Endothelial cell of umbilical vein (primary cell): ENCODE data around the gene RBFOX1. TPM values are rescaled to one million over a fixed set of nuclear protein-coding genes. Genes with fewer than 3 reads are reported as not detected.

ENCODE experiments used
- BruUV-seq: library from RNA; stranded (reverse); fragments of 400-500 nt; replicated peaks from 2 replicates; lab custom pipeline; 2021; lab: Mats Ljungman, UMichigan
- CTCF ChIA-PET: fragments of 300-600, 350-600 bp; sonication (Branson Sonifier 250); formaldehyde crosslinking; loops from one replicate; lab custom pipeline; 2021; ENCODE audit warnings: antibody characterized with exemption, inconsistent platforms; lab: Charles Lee
- POLR2A ChIA-PET: fragments of 300-600, 350-600 bp; sonication (Branson Sonifier 250); formaldehyde crosslinking; loops from one replicate; lab custom pipeline; 2021; ENCODE audit warnings: antibody characterized with exemption, inconsistent platforms; lab: Charles Lee
- DNase-seq: peaks from one replicate; pipeline ENCODE4 v3.0.0-alpha.2; 2011; ENCODE audit warnings: low read depth, low spot score
- FAIRE-seq: peaks from 2 replicates; lab custom pipeline; 2011; peaks lifted over from hg19 to GRCh38; lab: Jason Lieb, UNC
- H2AFZ ChIP-seq: 2 replicates; pipeline ENCODE4 v1.6.0; 2012; ENCODE audit warnings: low read depth, low read length, control low read depth, inconsistent platforms
- H3K27ac ChIP-seq: 2 replicates; pipeline ENCODE4 v1.5.1; 2011; ENCODE audit warnings: low read depth, mild to moderate bottlenecking, control low read depth, low read length, moderate library complexity; ENCODE audit not compliant: insufficient read depth
- H3K27me3 ChIP-seq, 2 experiments: 2 replicates each; pipeline versions ENCODE4 v1.6.0 to v1.6.1; 2011; ENCODE audit warnings: low read length in 2 of 2, mixed read lengths in 1 of 2; ENCODE audit not compliant: control insufficient read depth in 2 of 2, insufficient read depth in 2 of 2
- H3K36me3 ChIP-seq, 2 experiments: 2 replicates in 1 of 2; 3 replicates in 1 of 2; pipeline ENCODE4 v1.5.1; 2011; ENCODE audit warnings: low read length in 2 of 2, mild to moderate bottlenecking in 1 of 2, moderate library complexity in 1 of 2; ENCODE audit not compliant: control insufficient read depth in 2 of 2, insufficient read depth in 2 of 2; ENCODE audit errors: extremely low read depth in 1 of 2
- H3K4me1 ChIP-seq: 3 replicates; pipeline ENCODE4 v1.5.1; 2011; ENCODE audit warnings: mild to moderate bottlenecking, low read length; ENCODE audit not compliant: control insufficient read depth, insufficient read depth; ENCODE audit errors: extremely low read depth
- H3K4me2 ChIP-seq: 2 replicates; pipeline ENCODE4 v1.6.1; 2011; ENCODE audit warnings: low read length, control low read depth, mixed read lengths; ENCODE audit not compliant: insufficient read depth
- H3K4me3 ChIP-seq, 3 experiments: fragments of 200-600 bp in 1 of 3; sonication (generic), shearing (Covaris generic) in 1 of 3; replicated peaks in 1 of 3; 2 replicates each; pipeline ENCODE4 v1.5.1; 2011 to 2016; ENCODE audit warnings: control low read depth in 3 of 3, low read length in 3 of 3, mild to moderate bottlenecking in 2 of 3, inconsistent platforms in 1 of 3, low read depth in 1 of 3, moderate library complexity in 1 of 3; ENCODE audit not compliant: insufficient read depth in 1 of 3
- H3K79me2 ChIP-seq: 2 replicates; pipeline ENCODE4 v1.6.0; 2012; ENCODE audit warnings: low read length, inconsistent platforms; ENCODE audit not compliant: control insufficient read depth, insufficient read depth
- H3K9ac ChIP-seq: replicated peaks from 2 replicates; pipeline ENCODE3; 2011; ENCODE audit warnings: low read length, control low read depth; ENCODE audit not compliant: insufficient read depth; ENCODE audit errors: extremely low read depth
- H3K9me1 ChIP-seq: replicated peaks from 3 replicates; pipeline ENCODE4 v1.6.0; 2011; ENCODE audit warnings: mild to moderate bottlenecking, low read length; ENCODE audit not compliant: control insufficient read depth, insufficient read depth; ENCODE audit errors: extremely low read depth
- H3K9me3 ChIP-seq: replicated peaks from 2 replicates; pipeline ENCODE4 v1.5.1; 2012; ENCODE audit warnings: low read length, inconsistent platforms; ENCODE audit not compliant: control insufficient read depth, insufficient read depth
- H4K20me1 ChIP-seq: replicated peaks from 2 replicates; pipeline ENCODE3; 2011; ENCODE audit warnings: mild to moderate bottlenecking, low read length; ENCODE audit not compliant: control insufficient read depth, insufficient read depth; ENCODE audit errors: extremely low read depth
- EZH2 ChIP-seq: IDR thresholded peaks from 2 replicates; pipeline ENCODE4 v1.6.1; 2012; ENCODE audit warnings: borderline replicate concordance, low read depth, mild to moderate bottlenecking, moderate library complexity, low read length, inconsistent platforms; ENCODE audit not compliant: severe bottlenecking
- FOS ChIP-seq: IDR thresholded peaks from 2 replicates; pipeline ENCODE4 v1.6.1; 2011; ENCODE audit warnings: mild to moderate bottlenecking, low read length, moderate library complexity, borderline replicate concordance; ENCODE audit not compliant: insufficient read depth
- GATA2 ChIP-seq: IDR thresholded peaks from 2 replicates; pipeline ENCODE4 v1.7.0; 2011; ENCODE audit warnings: low read depth, mild to moderate bottlenecking, moderate library complexity, mixed read lengths, low read length; ENCODE audit not compliant: insufficient read length, insufficient read depth
- JUN ChIP-seq: IDR thresholded peaks from 2 replicates; pipeline ENCODE4 v1.6.1; 2011; ENCODE audit warnings: borderline replicate concordance, low read depth; ENCODE audit not compliant: insufficient read length, insufficient read depth
- MYC ChIP-seq: IDR thresholded peaks from one replicate; pipeline ENCODE4 v1.6.1; 2011; ENCODE audit warnings: mild to moderate bottlenecking, low read depth, low read length
- POLR2A ChIP-seq: IDR thresholded peaks from 2 replicates; pipeline ENCODE4 v1.6.1; 2012; ENCODE audit warnings: low read depth, mild to moderate bottlenecking, control low read depth, low read length
- POLR2AphosphoS5 ChIP-seq: IDR thresholded peaks from 2 replicates; pipeline ENCODE4 v1.6.1; 2012; ENCODE audit warnings: low read depth, mild to moderate bottlenecking, control low read depth, low read length, moderate library complexity; ENCODE audit not compliant: insufficient read depth
- dilution Hi-C: fragments of 300-500 bp; cut with MboI; formaldehyde crosslinking; loops from one replicate; pipeline ENCODE4 v1.15.0; 2019; ENCODE audit warnings: low sequenced_read_pairs; ENCODE audit not compliant: extremely low pct_ligation_motif_present
- intact Hi-C: fragments of 100-400 bp; cut with micrococcal nuclease; formaldehyde crosslinking; loops from one replicate; pipeline ENCODE4 v1.10.0; 2022
- polyA plus RNA-seq, 4 experiments: library from polyadenylated mRNA; depleted of rRNA in 3 of 4; stranded (reverse) in 3 of 4; unstranded in 1 of 4; fragments of >200 nt; gene quantifications; 2 replicates each; pipeline versions ENCODE4 v1.2.1 to v1.2.3, GENCODE V29; 2011 to 2012; ENCODE audit warnings: missing spikeins in 1 of 4
- total RNA-seq: library from RNA; stranded (reverse); gene quantifications from 2 replicates; pipeline ENCODE4 v1.2.3, GENCODE V29; 2021
- TF ChIP-seq, protein P1 (sequence below): IDR thresholded peaks from 2 replicates; pipeline ENCODE4 v1.6.1; 2011; ENCODE audit not compliant: insufficient read depth, insufficient read length
- TF ChIP-seq, protein P2 (sequence below), 2 donors: IDR thresholded peaks; 1 replicate in 1 of 2; 2 replicates in 1 of 2; pipeline ENCODE4 v1.5.1; 2011; ENCODE audit warnings: low read length in 2 of 2, mild to moderate bottlenecking in 2 of 2, moderate library complexity in 2 of 2, control low read depth in 1 of 2, inconsistent platforms in 1 of 2, low read depth in 1 of 2; ENCODE audit not compliant: insufficient read depth in 1 of 2; ENCODE audit errors: extremely low read depth in 1 of 2

The RBFOX1 gene
- total and polyA plus RNA-seq, 2 donors (not counting 3 experiments of a cell fraction or from before 2014, with no cell fraction given) = not detected

DNA sequence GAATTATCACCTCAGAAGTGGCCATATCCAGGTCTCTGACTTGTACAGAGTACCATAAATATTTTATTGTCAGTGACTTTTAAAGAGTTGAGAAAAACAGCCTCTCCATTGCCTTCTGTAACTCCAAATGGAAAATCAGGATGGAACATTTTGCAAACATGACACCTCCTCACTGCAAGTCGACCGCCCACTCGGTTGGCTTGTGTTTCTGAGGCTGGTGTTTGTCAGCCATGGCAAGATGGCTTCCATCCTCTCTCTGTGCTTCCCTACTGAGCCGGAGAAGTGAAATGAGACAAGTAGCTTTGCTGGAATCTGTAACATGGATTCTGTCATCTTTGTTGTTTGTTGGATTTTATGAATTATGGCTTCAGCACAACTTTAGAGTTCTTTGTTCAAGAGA is 172.8 kb downstream of the RBFOX1 start:
- H3K27me3 ChIP-seq = no peaks in the 10 kb centered on the region
- TF ChIP-seq POLR2AphosphoS5 (no peak), EZH2 (no peak), MYC (no peak), JUN (no peak), GATA2 (no peak), FOS (no peak), POLR2A (no peak)
- TF ChIP-seq, protein P1, sequence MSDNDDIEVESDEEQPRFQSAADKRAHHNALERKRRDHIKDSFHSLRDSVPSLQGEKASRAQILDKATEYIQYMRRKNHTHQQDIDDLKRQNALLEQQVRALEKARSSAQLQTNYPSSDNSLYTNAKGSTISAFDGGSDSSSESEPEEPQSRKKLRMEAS = no peak
- TF ChIP-seq, protein P2, sequence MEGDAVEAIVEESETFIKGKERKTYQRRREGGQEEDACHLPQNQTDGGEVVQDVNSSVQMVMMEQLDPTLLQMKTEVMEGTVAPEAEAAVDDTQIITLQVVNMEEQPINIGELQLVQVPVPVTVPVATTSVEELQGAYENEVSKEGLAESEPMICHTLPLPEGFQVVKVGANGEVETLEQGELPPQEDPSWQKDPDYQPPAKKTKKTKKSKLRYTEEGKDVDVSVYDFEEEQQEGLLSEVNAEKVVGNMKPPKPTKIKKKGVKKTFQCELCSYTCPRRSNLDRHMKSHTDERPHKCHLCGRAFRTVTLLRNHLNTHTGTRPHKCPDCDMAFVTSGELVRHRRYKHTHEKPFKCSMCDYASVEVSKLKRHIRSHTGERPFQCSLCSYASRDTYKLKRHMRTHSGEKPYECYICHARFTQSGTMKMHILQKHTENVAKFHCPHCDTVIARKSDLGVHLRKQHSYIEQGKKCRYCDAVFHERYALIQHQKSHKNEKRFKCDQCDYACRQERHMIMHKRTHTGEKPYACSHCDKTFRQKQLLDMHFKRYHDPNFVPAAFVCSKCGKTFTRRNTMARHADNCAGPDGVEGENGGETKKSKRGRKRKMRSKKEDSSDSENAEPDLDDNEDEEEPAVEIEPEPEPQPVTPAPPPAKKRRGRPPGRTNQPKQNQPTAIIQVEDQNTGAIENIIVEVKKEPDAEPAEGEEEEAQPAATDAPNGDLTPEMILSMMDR (IDR thresholded peaks at IDR 0.05; ENCODE audit: extremely low read depth in 1 of 2, insufficient read depth in 1 of 2, low read depth in 1 of 2, low read length in 2 of 2) = no peak
- no peaks in the 10 kb centered on the region for H3K9me1 ChIP-seq
- H2AFZ ChIP-seq = no peak overlapping the region
- CTCF ChIA-PET = no interaction called here
- dilution Hi-C loops = no loop called here
- intact Hi-C loops = no loop called here
- H3K9ac ChIP-seq = no peak overlapping the region
- no peaks in the 10 kb centered on the region for H4K20me1 ChIP-seq
- H3K79me2 ChIP-seq = no peaks in the 10 kb centered on the region
- no peaks in the 10 kb centered on the region for H3K36me3 ChIP-seq
- FAIRE-seq (no peak), DNase-seq (no peak)
- POLR2A ChIA-PET = no interaction called here
- H3K4me3 ChIP-seq = no peak overlapping the region
- H3K9me3 ChIP-seq = peaks cover 2% of the 10 kb centered on the region
- no peak overlapping the region for H3K27ac ChIP-seq
- BruUV-seq = no TSS peak
- no peaks in the 10 kb centered on the region for H3K4me1 ChIP-seq
- H3K4me2 ChIP-seq = no peak overlapping the region
